Tibial nerve (tissue), 3 donors: ENCODE data around the gene CFAP44.

ENCODE experiments used
- EP300 ChIP-seq, 2 donors: sonication (generic); formaldehyde crosslinking; IDR thresholded peaks; one replicate each; pipeline ENCODE4 v1.6.1; 2017; ENCODE audit warnings: antibody characterized with exemption in 2 of 2, mild to moderate bottlenecking in 1 of 2
- POLR2A ChIP-seq, 2 donors: fragments of 450-650 bp; IDR thresholded peaks; one replicate each; pipeline ENCODE4 v1.6.1; 2017; ENCODE audit warnings: antibody characterized with exemption in 2 of 2, mild to moderate bottlenecking in 2 of 2, moderate library complexity in 2 of 2

GRCh38 chr3:113421082-113421481 lies 20.2 kb downstream of the CFAP44 start:
- TF ChIP-seq EP300 (IDR thresholded peaks at IDR 0.05) (no peak), POLR2A (IDR thresholded peaks at IDR 0.05) (no peak)
